HG02973 (cell line): ENCODE results near the gene DYNLT4.
"Not testable (repeated sequence)": the region's sequence is repeated elsewhere in the genome, so short reads cannot be mapped to it uniquely, and the experiment has no call there.

Source experiments
- ATAC-seq: cut with Tn5 transposase; IDR thresholded peaks from one replicate; pipeline ENCODE4 v1.9.1; 2021; ENCODE audit warnings: moderate library complexity; ENCODE audit not compliant: unreplicated experiment

Gene DYNLT4

GRCh38 chr1:44775078-44775929, 31.8 kb downstream of the DYNLT4 start, which contains the start of gene RPS8:
TSS of gene RPS8 (plus strand) at chr1:44775540. CDS start at chr1:44775597, 57 bp downstream.
- ATAC-seq = peak; percentile 71

- not testable (repeated sequence) for ATAC-seq
Measured at GRCh38 chr1:44766421-44766820, 40.7 kb downstream of the DYNLT4 start.

GRCh38 chr1:44760876-44761275, 46.3 kb downstream of the DYNLT4 start:
- ATAC-seq = no peak

GRCh38 chr1:44759077-44759476, 48.1 kb downstream of the DYNLT4 start:
- no peak for ATAC-seq

- no peak for ATAC-seq
Measured at GRCh38 chr1:44757420-44757819, 49.7 kb downstream of the DYNLT4 start.
